Astrocyte (in vitro differentiated cells and primary cell): Measurements from ENCODE around the gene SCAF11. TPM values are rescaled to one million over a fixed set of nuclear protein-coding genes. Genes with fewer than 3 reads are reported as not detected.
"Not testable (repeated sequence)": the region's sequence is repeated elsewhere in the genome, so short reads cannot be mapped to it uniquely, and the experiment has no call there.

Experiments used
- DNase-seq: peaks from one replicate; pipeline ENCODE4 v3.0.0-alpha.2; 2010; ENCODE audit warnings: low read depth
- FAIRE-seq: peaks from 2 replicates; lab custom pipeline; 2011; peaks lifted over from hg19 to GRCh38; lab: Jason Lieb, UNC
- H2AFZ ChIP-seq: 2 replicates; pipeline ENCODE4 v1.6.0; 2012; ENCODE audit warnings: low read depth, low read length, inconsistent platforms
- H3K27ac ChIP-seq: 2 replicates; pipeline ENCODE4 v1.5.1; 2011; ENCODE audit warnings: low read depth, low read length, inconsistent platforms
- H3K27me3 ChIP-seq: 2 replicates; pipeline ENCODE4 v1.6.0; 2011; ENCODE audit warnings: low read length, inconsistent platforms; ENCODE audit not compliant: insufficient read depth
- H3K36me3 ChIP-seq: 2 replicates; pipeline ENCODE4 v1.5.1; 2011; ENCODE audit warnings: low read length, inconsistent platforms; ENCODE audit not compliant: insufficient read depth
- H3K4me1 ChIP-seq: 2 replicates; pipeline ENCODE4 v1.5.1; 2011; ENCODE audit warnings: low read length, inconsistent platforms; ENCODE audit not compliant: insufficient read depth
- H3K4me2 ChIP-seq: 2 replicates; pipeline ENCODE4 v1.6.0; 2012; ENCODE audit warnings: low read length, inconsistent platforms
- H3K4me3 ChIP-seq: 2 replicates; pipeline ENCODE4 v1.5.1; 2011; ENCODE audit warnings: low read depth, mild to moderate bottlenecking, low read length, inconsistent platforms; ENCODE audit not compliant: insufficient read depth
- H3K79me2 ChIP-seq: 2 replicates; pipeline ENCODE4 v1.6.0; 2012; ENCODE audit warnings: mild to moderate bottlenecking, low read length, inconsistent platforms; ENCODE audit not compliant: insufficient read depth
- H3K9ac ChIP-seq: 2 replicates; pipeline ENCODE4 v1.6.0; 2012; ENCODE audit warnings: mild to moderate bottlenecking, low read length, inconsistent platforms
- H3K9me3 ChIP-seq: 2 replicates; pipeline ENCODE4 v1.5.1; 2012; ENCODE audit warnings: low read depth, mild to moderate bottlenecking, low read length, inconsistent platforms; ENCODE audit not compliant: insufficient read depth
- H4K20me1 ChIP-seq: 2 replicates; pipeline ENCODE4 v1.6.0; 2012; ENCODE audit warnings: low read length, inconsistent platforms; ENCODE audit not compliant: insufficient read depth
- H3K27ac Mint-ChIP-seq: one replicate; pipeline ENCODE4 v1.8.0; 2021; ENCODE audit warnings: mild to moderate bottlenecking, mixed read lengths; ENCODE audit not compliant: unreplicated experiment
- H3K27me3 Mint-ChIP-seq: one replicate; pipeline ENCODE4 v1.8.0; 2021; ENCODE audit warnings: low read depth, mixed read lengths; ENCODE audit not compliant: unreplicated experiment
- H3K36me3 Mint-ChIP-seq: one replicate; pipeline ENCODE4 v1.8.0; 2021; ENCODE audit warnings: low read depth, mixed read lengths; ENCODE audit not compliant: unreplicated experiment
- H3K4me1 Mint-ChIP-seq: one replicate; pipeline ENCODE4 v1.8.0; 2021; ENCODE audit warnings: low read depth, mixed read lengths; ENCODE audit not compliant: unreplicated experiment
- H3K4me3 Mint-ChIP-seq: one replicate; pipeline ENCODE4 v1.8.0; 2021; ENCODE audit warnings: mild to moderate bottlenecking, moderate library complexity, mixed read lengths; ENCODE audit not compliant: unreplicated experiment
- H3K9me3 Mint-ChIP-seq: one replicate; pipeline ENCODE4 v1.8.0; 2021; ENCODE audit warnings: mild to moderate bottlenecking, mixed read lengths; ENCODE audit not compliant: unreplicated experiment
- EZH2 ChIP-seq: IDR thresholded peaks from 2 replicates; pipeline ENCODE4 v1.6.1; 2012; ENCODE audit warnings: mild to moderate bottlenecking, low read length, inconsistent platforms; ENCODE audit not compliant: insufficient read depth
- total RNA-seq: library from RNA; stranded (reverse); gene quantifications from 2 replicates; pipeline ENCODE4 v1.2.1, GENCODE V29; 2021
- TF ChIP-seq, protein P1 (sequence below): IDR thresholded peaks from 2 replicates; pipeline ENCODE4 v1.5.1; 2011; ENCODE audit warnings: low read depth, mild to moderate bottlenecking, inconsistent platforms, low read length, moderate library complexity; ENCODE audit not compliant: insufficient read depth

The SCAF11 gene
- total RNA-seq, 1 donor from 2014 or later = 118 TPM

GRCh38 chr12:46004715-46005114, 14.3 kb upstream of the SCAF11 start:
- DNase-seq = no peak
- Mint-ChIP-seq H3K4me1 (no peaks in the 10 kb centered on the region), H3K9me3 (peaks cover 4% of the 10 kb centered on the region), H3K4me3 (no peak overlapping the region), H3K27ac (no peak overlapping the region), H3K36me3 (peaks cover 4% of the 10 kb centered on the region), H3K27me3 (peaks cover 2% of the 10 kb centered on the region)
- Histone ChIP-seq H2AFZ (no peak overlapping the region), H3K9me3 (no peaks in the 10 kb centered on the region), H4K20me1 (no peaks in the 10 kb centered on the region), H3K27ac (no peak overlapping the region), H3K9ac (no peak overlapping the region), H3K4me3 (no peak overlapping the region), H3K36me3 (no peaks in the 10 kb centered on the region), H3K4me1 (no peaks in the 10 kb centered on the region), H3K27me3 (no peaks in the 10 kb centered on the region), H3K79me2 (no peaks in the 10 kb centered on the region), H3K4me2 (no peak overlapping the region)
- TF ChIP-seq, protein P1, sequence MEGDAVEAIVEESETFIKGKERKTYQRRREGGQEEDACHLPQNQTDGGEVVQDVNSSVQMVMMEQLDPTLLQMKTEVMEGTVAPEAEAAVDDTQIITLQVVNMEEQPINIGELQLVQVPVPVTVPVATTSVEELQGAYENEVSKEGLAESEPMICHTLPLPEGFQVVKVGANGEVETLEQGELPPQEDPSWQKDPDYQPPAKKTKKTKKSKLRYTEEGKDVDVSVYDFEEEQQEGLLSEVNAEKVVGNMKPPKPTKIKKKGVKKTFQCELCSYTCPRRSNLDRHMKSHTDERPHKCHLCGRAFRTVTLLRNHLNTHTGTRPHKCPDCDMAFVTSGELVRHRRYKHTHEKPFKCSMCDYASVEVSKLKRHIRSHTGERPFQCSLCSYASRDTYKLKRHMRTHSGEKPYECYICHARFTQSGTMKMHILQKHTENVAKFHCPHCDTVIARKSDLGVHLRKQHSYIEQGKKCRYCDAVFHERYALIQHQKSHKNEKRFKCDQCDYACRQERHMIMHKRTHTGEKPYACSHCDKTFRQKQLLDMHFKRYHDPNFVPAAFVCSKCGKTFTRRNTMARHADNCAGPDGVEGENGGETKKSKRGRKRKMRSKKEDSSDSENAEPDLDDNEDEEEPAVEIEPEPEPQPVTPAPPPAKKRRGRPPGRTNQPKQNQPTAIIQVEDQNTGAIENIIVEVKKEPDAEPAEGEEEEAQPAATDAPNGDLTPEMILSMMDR = no peak
- no peak for TF ChIP-seq EZH2
- FAIRE-seq = no peak

- H3K4me3 ChIP-seq, H3K9me3 ChIP-seq, H3K4me2 ChIP-seq, H3K27ac ChIP-seq, DNase-seq, H3K79me2 ChIP-seq, H3K27me3 ChIP-seq, H3K9ac ChIP-seq, H3K4me1 Mint-ChIP-seq, H3K36me3 ChIP-seq, H3K9me3 Mint-ChIP-seq, H3K4me1 ChIP-seq, H2AFZ ChIP-seq, H3K27me3 Mint-ChIP-seq, H3K4me3 Mint-ChIP-seq, FAIRE-seq, H3K36me3 Mint-ChIP-seq, H3K27ac Mint-ChIP-seq, H4K20me1 ChIP-seq: not testable (repeated sequence)
Measured at GRCh38 chr12:46000076-46000475, 9.7 kb upstream of the SCAF11 start.

DNA sequence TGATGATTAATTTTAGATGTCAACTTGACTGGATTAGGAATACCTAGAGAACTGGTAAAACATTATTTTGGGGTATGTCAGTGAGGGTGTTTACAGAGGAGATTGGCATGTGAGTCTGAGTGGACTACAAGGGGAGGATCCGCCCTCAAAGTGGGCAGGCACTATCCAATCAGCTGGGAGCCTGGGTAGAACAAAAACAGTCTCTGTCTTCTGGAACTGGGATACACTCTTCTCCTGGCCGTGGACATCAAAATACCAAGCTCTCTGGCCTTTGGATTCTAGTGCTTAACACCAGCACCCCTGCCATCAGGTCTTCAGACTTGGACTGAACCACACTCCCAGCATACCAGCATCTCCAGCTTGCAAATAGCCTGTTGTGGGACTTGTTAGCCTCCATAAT, 4.4 kb upstream of the SCAF11 start:
- Mint-ChIP-seq H3K36me3 (no peaks in the 10 kb centered on the region), H3K27ac (no peak overlapping the region), H3K27me3 (no peaks in the 10 kb centered on the region), H3K4me3 (no peak overlapping the region), H3K9me3 (peaks cover 4% of the 10 kb centered on the region), H3K4me1 (peaks cover 10% of the 10 kb centered on the region)
- H2AFZ ChIP-seq = no peak overlapping the region
- H3K9me3 ChIP-seq = no peaks in the 10 kb centered on the region
- no peaks in the 10 kb centered on the region for H3K27me3 ChIP-seq
- H4K20me1 ChIP-seq = no peaks in the 10 kb centered on the region
- no peak overlapping the region for H3K9ac ChIP-seq
- no peak for FAIRE-seq
- H3K4me1 ChIP-seq = peaks cover 4% of the 10 kb centered on the region
- H3K36me3 ChIP-seq = no peaks in the 10 kb centered on the region
- no peak overlapping the region for H3K27ac ChIP-seq
- no peak for DNase-seq
- H3K4me2 ChIP-seq = no peak overlapping the region
- H3K4me3 ChIP-seq = no peak overlapping the region
- TF ChIP-seq EZH2 = no peak
- TF ChIP-seq, protein P1 = no peak
- peaks cover 6% of the 10 kb centered on the region for H3K79me2 ChIP-seq
